Measurements from ENCODE around the gene CCDC138.
A peak's percentile ranks its signal among the peaks of the same experiment; 100 is the strongest.

Gene CCDC138

DNA sequence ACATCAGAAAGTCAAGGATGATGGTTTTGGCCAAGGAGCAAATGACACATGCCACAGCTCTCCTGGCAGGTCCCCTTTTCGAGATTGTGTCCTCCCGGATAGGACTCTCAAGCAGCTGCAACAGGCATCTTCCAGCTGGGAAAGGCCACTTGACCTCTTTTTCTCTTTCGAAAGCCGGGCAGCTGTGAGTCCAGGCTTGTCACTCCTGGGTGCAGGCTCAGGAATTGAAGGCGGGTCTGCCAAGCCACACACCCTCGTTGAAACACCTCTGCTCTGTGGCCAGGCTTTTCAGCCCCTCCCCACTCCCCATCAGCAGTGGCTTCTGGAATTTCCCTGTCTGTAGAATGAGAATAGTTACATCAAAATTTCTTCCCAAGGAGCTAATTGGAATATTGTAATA is 98.0 kb downstream of the CCDC138 start:
- intact Hi-C loops (cut with DNase I): no loop called here

DNA sequence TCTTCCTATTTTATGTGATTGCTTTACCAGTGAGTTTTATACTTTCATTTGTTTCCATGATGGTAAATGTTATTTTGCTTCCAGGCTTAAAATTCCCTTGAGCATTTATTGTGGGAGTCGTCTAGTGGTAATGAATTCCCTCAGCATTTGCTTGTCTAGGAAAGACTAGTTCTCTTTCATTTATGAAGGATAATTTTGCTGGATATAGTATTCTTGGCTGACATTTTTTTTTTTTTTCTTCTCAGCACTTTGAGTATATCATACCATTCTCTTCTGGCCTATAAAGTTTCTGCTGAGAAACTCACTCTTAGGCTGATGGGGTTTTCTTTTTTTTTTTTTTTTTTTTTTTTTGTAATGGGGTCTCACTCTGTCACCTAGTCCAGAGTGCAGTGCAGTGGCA is 103.3 kb downstream of the CCDC138 start:
- intact Hi-C loops (cut with DNase I): no loop called here
- no peak for DNase-seq

More for the DNA sequence above, 98.0 kb downstream of the CCDC138 start:
- DNase-seq: peak in 1 of 10 donors; percentile 41

DNA sequence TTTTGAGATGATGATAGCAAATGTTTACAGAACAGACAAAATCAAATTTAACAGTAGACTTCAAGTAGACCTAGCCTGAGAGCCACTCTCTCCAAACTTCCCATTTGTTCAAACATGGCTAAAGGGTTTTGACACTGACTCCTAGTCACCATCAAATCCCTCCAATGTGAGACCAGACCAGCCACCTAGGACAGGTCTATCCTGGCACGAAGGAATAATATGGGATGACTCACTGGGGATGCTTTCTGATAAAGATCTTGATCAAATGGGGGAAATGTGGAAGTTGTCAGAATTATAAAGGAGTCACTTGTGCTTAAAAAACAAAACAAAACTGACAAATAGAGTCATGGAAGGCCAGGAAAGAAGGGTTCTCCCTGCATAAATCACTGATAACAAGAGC is 106.7 kb downstream of the CCDC138 start:
- intact Hi-C loops (cut with DNase I): no loop called here
- DNase-seq: peak in 1 of 10 donors; percentile 24

DNA sequence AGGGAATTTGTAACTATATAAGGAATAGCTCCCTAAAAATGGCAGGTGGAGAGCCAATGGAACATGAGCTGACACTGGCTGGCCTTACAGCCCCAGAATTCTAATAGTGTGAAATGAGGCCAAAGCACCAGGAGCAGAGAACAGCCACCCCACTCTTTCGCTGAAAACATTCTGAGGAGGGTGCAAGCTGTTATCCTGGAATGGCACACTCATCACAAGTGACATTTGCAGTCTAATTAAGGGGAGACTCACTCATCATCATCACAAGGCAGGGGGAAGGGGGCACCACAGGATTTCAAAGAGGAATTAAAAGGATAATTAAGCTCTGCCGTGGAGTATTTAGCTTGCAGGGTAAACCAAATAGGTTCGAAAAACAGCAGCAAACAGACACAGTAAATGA is 108.2 kb downstream of the CCDC138 start:
- peak in 1 of 10 donors; percentile 8 for DNase-seq
- intact Hi-C loops (cut with DNase I): no loop called here

DNA sequence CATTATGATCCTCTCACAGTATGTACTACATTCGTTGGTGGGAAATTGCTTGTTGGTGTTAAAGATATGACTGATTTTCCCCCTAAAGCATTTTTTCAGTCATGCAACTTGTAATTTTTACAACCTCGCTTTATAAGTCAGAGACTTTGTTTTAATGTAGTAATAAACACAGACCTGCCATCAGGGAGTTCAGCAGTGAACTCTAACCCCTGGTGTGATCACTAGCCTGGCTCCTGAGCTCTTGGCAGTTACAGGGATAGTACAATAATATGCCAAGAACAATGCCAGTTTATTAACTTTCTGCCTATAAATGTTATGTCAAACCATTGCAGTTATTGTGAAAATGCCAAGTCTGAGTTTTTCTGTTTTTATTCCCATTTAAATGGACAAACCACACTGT is 108.6 kb downstream of the CCDC138 start:
- no peak for DNase-seq

DNA sequence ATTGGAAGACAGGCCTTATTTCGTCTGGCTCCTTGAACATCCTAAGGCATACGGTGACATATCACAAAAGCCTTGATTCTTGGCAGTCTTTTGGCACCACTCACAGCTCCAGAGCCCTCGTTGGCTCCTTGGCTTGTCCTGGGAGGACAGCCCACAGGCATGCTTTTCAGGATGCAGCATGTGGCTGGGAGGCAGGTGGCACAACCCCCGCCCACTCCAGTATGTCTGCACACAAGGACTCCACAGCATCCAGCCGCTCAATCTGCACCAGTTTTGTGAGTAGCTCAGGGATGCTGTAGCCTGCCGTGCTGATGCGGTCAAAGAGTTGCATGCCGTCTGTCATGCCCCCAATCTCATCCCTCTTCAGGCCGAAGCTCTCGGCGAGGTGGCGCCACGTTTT is 110.2 kb downstream of the CCDC138 start:
- peak in 1 of 10 donors; percentile 74 for DNase-seq
- intact Hi-C loops (cut with DNase I): no loop called here

More for the DNA sequence above, 108.6 kb downstream of the CCDC138 start:
- intact Hi-C loops (cut with DNase I): no loop called here

DNA sequence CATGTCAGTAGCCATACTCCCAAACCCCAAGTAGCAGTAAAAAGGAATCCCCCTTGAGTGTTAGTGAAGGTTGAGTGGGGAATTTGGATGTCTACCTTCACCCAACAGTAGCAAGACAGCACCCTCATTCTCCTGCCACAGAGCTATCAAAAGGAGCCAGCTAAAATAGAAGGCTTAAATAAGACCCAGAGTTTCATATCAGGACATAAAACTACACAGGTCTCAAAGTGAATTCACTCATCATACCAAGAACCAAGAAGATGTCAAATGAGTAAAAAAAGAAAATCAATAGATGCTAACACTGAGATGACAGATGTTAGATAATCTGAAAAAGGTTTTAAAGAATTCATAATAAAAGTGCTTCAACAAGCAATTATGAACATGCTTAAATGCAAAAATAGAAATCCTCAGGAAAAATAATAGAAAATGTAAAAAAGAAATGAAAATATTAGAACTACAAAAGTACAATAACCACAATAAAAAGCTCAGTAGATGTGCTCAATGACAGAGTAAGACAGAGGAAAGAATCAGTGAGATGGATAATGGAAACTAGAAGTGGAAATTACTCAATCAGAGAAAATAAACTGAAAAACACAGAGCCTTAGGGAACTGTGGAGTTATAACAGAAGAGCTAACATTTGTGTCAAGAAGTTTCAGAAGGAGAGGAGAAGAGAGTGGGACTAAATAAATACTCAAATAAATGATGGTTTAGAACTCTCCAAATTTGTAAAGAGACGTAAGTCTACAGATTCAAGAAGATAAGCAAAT is 111.9 kb downstream of the CCDC138 start:
- intact Hi-C loops (cut with DNase I): no loop called here
- DNase-seq: no peak

DNA sequence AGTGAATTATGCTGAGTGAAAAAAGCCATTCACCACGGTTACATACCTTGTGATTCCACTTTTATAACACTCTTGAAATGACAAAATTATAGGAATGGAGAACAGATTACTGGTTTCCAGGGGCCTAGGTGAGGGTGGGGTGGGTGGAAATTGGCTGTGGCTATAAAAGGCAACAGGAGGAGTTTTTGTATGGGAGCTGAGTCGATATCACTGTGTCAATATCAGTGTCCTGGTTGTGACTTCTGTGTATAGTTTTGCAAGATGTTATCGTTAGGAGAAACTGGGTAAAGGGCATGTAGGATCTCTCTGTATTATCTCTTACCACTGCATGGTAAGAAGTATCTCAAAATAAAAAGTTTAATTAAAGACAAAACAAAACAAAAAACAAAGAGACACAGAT is 118.1 kb downstream of the CCDC138 start:
- intact Hi-C loops (cut with DNase I): no loop called here
- no peak for DNase-seq

DNA sequence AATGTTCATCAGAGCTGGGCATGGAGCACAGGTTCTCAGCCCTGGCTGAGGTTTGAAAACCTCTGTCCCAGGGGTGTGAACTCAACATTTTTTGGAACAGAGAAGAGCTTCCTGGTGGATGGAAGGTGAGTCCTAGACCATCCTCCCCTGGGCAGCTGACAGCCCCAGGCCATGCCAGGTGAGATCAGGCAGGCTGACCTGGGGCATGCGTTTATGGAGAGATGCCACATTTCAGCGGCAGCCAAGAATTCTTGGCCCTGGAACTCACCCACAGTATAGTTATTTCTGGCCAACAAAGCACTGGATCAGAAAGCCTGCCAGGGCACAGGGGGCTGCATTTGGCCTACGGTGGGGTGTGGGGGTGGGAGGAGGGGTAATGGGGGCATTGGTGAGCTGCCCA is 118.6 kb downstream of the CCDC138 start:
- peak in 2 of 10 donors; percentile 19 to 26 for DNase-seq
- intact Hi-C loops (cut with DNase I): no loop called here

DNA sequence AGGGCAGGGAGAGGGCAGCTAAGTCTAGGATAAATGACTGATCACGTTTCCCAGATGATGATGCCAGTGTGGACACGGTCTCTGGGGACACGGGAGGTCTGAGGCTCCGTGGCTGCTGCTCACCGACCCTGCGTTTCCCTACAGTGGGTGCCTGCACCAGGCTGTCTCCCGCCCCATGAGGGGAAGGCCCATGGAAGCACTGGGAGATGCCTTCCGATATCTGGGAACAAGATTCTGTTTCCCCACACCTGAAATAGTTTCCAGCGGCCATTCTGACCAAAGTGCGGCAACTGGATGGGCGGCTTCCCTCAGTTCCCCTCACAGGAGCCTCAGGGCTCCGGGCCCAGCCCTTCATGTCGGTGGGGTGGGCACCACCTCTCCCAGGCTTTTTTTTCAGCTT is 119.3 kb downstream of the CCDC138 start:
- DNase-seq: peak in 1 of 10 donors; percentile 53
- intact Hi-C loops (cut with DNase I): no loop called here

DNA sequence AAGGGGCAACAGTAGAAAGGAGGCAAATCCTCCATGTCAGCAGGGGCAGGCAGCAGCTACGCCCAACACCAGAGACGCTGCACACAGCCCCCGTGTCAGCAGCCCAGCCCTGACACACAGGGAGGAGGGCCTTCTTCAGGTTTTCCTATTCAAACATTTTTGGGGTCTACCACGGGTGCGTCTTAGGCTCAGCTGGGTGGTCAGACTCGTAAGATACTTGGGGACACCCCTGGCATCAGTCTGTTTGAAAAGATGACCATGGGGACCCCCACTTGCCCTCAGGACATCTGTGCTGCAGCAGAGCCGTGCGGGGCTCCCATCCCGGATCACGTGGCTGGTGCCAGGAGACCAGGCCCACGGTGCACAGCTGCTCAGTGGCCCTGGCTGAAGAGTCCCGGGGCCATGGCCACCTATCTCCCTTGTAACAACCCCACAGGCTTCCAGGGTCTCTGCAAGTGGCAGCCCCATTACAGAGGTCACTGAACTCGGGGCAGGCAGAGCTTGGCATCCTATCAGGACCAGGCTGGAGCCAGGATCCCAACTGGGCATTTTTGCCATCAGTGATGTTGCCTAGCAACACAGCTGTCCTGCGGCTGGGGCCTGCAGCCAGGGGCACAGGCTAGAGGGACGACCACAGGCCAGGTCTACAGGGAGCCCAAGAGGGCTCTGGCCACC is 120.0 kb downstream of the CCDC138 start:
- peak in 3 of 10 donors; percentile 44 to 73 (median 71) for DNase-seq
- intact Hi-C loops (cut with DNase I): no loop called here

DNA sequence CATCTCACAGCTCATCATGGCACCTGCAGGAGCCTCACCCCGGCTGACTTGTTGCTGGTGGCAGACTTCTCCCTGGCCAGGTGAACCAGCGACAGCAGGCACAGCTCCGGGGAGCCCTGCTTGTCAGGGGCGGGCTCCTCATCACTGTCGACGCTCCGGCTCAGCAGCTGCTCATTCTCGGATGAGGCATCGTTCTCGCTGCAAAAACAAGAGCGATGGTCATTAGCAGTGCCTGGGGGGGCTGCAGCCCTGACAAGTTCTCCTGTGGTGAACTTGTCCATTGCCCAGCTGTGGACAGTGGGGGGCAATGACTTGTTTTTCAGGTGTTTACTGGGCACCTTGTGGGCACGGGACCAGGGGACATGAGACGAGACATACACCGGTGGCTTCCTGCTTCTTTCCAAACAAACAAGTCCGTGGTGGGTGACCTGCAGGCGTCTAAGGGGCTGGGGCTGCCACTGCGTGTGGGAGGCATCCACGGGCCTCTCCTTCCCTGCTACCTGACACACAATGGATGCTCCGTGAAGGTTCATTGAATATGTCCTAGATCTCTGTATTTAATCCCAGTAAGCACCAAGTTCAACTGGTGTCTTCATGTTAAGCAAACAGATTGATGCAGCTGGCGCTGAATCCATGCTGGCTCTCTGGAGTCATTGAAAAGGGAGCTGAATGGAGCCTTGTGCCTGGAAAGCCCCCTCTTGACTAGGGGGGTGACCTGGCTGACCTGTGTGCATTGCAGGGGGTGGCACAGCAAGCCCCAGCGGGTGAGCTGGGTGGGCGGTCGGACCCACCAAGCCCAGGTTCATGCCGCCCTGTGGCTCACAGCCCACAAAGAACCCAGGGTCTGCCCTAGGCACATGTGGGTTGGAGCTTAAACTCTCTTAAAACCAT is 121.5 kb downstream of the CCDC138 start:
- DNase-seq: peak in 3 of 10 donors; percentile 55 to 62 (median 59)
- intact Hi-C loops (cut with DNase I): no loop called here

DNA sequence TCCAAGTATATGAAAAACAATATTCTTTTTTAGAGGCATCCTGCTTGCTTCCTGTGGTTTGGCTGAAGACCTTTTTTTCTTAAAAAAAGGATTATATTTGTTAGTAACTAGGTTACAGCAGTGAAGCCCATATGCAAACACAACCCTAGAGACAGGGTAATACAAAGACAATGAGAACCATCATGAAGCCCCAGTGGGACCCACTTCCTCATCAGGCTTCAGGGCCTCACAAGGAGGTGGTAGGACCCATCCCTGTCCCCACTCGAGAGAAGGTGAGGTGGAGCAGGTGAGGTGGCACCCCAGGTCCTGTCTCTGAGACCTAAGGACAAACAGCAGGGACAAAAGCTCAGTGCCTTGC is 122.1 kb downstream of the CCDC138 start:
- intact Hi-C loops (cut with DNase I): no loop called here
- peak in 1 of 10 donors; percentile 8 for DNase-seq

DNA sequence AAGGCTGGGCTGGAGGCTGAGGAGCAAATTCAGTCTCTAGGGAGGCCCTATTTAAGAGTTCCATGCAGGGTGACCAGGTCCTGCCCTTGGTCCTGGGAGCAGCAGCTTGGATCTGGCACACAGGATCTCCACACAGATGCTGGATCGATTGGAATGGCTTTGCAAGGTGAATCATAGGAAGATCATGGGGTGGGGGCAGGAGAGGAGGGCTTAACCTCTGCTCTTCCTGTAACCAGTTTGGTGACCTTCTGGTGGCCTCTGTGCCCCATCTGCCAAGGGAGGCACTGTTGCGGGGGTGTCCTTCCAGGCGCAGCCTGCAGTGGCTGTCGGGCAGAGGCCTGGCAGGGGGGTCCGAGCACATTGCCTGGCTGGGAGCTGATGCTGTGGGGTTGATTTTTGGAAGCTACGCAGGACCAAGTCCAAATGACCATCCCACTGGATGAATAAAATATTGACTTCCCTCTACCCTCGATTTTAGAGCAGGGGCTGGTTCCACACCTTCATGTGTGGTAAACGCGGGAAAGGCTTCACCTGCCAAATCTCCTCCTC is 122.8 kb downstream of the CCDC138 start:
- intact Hi-C loops (cut with DNase I): no loop called here
- peak in 3 of 10 donors; percentile 19 to 74 (median 54) for DNase-seq

DNA sequence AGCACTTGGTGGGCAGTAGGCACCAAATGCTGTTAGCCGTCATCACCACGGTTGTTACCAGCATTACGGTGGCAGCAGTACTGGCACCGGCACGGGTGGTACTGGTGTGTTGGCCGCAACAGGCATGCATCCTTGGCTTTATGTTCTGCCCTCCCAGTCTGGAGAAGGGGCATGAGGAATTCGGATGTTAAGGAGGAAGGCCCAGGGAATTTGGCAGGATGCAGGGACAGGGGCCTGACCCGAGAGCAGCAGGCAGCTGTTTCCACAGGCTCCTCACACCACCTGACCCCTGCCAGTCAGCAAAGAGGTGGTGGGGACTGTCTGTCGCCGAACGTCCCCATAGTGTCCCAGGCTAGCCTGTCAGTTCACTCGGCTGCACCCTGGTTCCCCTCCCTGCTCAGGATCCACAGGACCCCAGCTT is 123.5 kb downstream of the CCDC138 start:
- intact Hi-C loops (cut with DNase I): no loop called here
- peak in 2 of 10 donors; percentile 60 to 64 for DNase-seq

DNA sequence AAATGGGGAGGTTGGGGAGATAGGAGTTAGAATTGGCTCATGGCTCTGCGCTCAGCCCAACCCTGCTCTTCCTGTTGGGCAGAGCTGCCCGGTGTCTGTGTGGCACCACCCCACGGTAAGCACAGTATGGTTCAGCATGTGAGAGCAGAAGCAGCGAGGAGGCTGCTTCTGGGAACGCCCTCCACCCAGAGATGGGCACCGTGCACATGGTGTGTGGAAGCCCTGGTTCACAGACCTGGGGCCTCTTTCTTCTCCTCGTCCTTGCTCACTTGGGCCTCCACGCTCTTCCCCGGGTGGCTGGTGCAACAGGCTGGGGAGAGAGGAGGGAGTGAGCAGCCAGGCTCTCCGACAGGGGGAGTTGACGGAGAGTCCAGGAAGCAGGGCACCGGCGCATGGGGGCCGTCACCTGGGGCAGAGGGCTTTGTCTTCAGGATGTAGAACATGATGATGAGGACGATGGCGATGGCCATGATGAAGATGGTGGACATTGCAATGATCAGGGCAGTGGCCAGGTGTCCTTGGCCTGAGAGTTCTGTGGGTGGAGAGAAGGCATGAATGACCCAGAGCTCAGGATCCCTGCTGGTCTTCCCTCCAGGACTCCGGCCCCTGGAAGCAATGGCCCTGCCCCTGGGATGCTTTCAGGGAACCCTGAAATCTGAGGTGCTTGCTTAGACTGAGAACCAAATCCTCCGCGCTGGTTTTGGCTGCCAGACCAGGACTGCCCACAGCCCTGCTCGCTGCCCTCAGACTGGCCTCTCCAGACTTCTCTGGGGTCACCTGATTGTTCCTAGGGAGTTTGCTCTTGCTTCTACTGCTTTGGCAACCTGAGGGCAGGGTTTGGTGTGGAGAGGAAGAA is 124.2 kb downstream of the CCDC138 start:
- intact Hi-C loops (cut with DNase I): no loop called here
- DNase-seq: peak in 1 of 10 donors; percentile 57

DNA sequence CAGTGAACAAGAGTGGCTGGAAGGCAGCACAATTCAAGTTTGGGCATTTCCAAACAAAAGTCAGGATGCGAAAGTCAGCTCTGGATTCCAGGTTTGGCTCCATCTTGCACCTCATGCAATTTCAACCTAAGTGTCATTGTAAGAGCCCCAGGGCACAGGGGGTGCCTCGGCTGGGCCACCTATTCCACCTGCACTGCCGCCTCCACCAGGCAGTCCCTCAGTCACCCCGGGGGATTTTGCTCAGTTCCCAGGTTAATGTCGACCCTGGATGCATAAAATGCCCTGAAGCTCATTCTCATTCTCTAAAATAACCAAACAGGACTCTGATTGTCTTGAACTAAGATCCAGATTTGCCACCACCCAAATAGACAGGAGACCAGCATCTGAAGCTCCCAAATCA is 124.8 kb downstream of the CCDC138 start:
- intact Hi-C loops (cut with DNase I): no loop called here
- peak in 1 of 10 donors; percentile 42 for DNase-seq

DNA sequence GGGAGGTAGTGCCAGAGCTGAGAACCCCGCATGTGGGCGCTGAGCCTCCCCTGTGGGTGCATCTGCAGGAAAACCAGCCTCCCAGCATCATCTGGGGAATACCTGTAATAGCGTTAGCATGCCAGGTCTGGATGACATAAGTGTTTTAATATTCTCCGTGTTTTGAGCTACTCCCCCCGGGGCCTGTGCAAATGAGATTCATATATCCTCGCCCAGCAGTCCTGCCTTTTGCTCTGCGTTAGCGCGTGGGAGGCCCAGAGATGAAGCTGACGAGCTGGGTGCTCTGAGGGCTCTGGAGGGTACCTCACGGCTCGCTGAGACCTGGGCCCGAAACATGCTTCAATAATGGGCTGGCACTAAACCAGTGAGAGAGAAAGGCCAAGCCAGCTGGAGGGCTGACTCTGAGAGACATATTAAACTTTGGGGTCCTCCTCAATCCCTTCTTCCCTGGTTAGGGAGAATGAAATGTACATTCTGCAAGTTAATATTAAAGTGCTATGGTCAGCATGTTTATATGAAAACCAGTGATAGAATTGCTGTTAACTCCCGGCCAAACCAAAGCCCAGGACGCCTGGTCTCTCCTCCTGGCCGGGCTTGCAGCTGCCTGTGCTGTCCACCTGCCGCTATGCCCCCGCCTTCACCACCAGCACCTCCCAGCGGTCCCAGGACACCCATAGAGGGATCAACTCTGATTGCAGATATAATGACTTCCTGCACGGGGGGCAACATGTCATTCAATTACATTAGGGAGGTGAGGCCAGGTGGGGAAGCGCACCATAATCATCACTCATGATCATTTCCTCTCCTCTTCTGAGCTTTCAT is 125.4 kb downstream of the CCDC138 start:
- peak in 3 of 10 donors; percentile 46 to 70 (median 56) for DNase-seq
- intact Hi-C loops (cut with DNase I): no loop called here

DNA sequence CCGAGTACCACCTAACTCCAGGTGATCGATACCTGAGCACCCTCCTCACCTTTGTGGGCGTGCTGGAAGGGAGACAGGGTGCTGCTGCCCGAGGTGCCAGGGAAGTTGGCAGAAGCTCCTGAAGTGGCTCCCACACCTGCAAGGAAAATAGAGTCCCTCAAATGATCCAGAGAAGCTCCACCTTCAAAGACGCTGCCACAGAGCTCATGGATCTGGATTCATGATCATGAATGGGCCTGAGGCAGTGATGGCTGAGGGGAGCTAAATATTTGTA is 126.0 kb downstream of the CCDC138 start:
- DNase-seq: peak in 2 of 10 donors; percentile 18 to 57
- intact Hi-C loops (cut with DNase I): no loop called here
